ENCODE measurements around the gene UVRAG. TPM values are rescaled to one million over a fixed set of nuclear protein-coding genes. Genes with fewer than 3 reads are reported as not detected.

The UVRAG gene
- total RNA-seq, 1 donor from 2014 or later, result 27.6 TPM

DNA sequence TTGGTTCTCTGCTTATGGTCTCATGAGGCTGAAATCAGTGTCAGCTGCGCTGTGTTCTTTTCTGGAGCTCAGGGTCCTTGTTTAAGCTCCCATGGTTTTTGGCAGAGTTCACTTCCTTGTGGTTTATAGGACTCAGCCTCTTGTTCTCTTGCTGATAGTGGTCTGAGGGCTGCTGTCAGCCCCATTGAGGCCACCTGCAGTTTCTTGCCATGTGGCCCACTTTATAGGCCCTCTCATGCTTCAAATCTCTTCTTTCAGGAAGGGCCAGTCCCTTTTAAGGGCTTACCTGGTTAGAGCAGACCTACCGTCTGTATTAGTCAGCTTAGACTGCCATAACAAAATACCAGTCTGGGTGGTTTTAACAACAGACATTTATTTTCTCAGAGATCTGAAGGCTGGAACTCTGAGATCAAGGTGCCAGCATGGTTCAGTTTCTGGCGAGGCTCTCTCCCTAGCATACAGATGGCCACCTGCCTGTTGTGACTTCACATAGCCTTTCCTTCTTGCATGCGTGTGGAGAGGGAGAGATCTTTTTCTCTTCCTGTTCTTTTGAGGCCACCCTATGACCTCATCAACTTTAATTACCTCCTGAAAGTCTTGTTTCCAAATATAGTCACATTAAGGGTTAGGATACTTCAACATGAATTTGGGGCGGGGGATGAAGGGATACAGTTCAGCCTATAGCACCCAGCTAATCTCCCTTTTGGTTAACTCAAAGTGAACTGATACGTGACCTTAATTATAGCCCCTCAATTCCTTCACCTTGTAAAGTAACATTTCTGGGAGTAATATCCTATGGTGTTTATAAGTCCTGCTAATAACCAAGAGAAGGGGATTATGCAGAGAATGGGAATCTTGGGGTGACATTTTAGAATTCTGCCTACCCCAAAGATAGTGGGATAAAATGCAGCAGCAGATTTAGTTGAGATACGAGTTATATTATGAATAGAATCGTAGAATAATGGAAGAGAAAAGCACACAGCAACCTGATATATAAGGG is 131.8 kb downstream of the UVRAG start:
- Mint-ChIP-seq H3K9me3 (no peaks in the 10 kb centered on the region), H3K36me3 (no peaks in the 10 kb centered on the region), H3K27ac (peak overlapping the region; percentile 66), H3K4me1 (peaks cover 19% of the 10 kb centered on the region), H3K4me3 (no peak overlapping the region), H3K27me3 (ENCODE audit: low read depth) (no peaks in the 10 kb centered on the region)
- TF ChIP-seq, protein P1, sequence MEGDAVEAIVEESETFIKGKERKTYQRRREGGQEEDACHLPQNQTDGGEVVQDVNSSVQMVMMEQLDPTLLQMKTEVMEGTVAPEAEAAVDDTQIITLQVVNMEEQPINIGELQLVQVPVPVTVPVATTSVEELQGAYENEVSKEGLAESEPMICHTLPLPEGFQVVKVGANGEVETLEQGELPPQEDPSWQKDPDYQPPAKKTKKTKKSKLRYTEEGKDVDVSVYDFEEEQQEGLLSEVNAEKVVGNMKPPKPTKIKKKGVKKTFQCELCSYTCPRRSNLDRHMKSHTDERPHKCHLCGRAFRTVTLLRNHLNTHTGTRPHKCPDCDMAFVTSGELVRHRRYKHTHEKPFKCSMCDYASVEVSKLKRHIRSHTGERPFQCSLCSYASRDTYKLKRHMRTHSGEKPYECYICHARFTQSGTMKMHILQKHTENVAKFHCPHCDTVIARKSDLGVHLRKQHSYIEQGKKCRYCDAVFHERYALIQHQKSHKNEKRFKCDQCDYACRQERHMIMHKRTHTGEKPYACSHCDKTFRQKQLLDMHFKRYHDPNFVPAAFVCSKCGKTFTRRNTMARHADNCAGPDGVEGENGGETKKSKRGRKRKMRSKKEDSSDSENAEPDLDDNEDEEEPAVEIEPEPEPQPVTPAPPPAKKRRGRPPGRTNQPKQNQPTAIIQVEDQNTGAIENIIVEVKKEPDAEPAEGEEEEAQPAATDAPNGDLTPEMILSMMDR (IDR thresholded peaks at IDR 0.05; ENCODE audit: unreplicated experiment), result no peak
- no peak for DNase-seq (ENCODE audit: low spot score in 2 of 2, unreplicated experiment in 2 of 2)

DNA sequence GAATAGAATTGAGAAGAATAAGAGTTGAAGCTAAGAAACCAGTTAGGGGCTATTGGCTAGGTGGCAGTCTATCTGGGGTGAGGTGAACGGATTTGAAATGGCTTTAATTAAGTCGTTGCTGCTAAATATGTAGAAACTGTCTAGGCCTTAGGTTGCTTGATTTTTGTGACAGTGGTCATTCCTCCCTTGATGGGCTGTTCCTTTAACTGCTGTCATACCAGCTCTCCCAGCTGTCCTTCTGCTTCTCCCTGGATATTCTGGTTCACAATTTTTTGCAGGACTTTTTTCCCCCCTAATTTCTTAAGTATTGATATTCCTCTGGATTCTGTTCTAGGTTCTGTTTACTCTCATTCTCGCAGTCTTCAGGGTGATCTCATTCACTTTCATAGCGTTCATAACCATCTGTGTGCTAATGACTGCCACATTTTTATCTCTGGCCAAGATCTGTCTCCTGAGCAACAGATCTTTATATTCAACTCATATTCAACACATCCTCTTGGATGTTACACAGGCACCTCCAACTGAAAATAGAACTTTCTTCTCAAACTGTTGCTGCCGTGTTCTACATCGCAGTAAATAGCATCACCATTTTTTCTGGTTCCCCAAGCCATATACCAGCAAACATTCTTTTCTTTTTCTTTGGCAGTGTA is 134.1 kb downstream of the UVRAG start:
- H3K36me3 Mint-ChIP-seq, result no peaks in the 10 kb centered on the region
- peaks cover 4% of the 10 kb centered on the region for H3K9me3 Mint-ChIP-seq
- TF ChIP-seq, protein P1 (IDR thresholded peaks at IDR 0.05; ENCODE audit: unreplicated experiment), result no peak

DNA sequence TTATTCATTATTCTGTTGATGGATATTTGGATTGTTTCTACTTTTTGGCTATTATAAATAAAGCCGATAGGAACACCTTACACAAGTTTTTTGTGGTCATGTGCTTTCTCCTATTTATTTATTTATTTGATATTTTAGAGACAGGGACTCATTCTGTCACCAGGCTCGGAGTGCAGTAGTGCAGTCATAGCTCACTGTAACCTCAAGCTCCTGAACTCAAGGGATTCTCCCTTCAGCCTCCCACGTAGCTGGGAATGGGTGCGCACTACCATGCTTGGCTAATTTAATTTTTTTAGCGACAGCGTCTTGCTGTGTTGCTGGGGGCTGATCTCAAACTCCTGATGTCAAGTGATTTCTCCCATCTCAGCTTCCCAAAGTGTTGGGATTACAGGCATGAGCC is 135.1 kb downstream of the UVRAG start:
- no peak overlapping the region for H3K4me3 Mint-ChIP-seq
- no peak for DNase-seq (ENCODE audit: low spot score in 2 of 2, unreplicated experiment in 2 of 2)
- H3K9me3 Mint-ChIP-seq, result peaks cover 4% of the 10 kb centered on the region
- peaks cover 42% of the 10 kb centered on the region for H3K4me1 Mint-ChIP-seq
- H3K27ac Mint-ChIP-seq, result no peak overlapping the region
- H3K36me3 Mint-ChIP-seq, result no peaks in the 10 kb centered on the region
- TF ChIP-seq, protein P1 (IDR thresholded peaks at IDR 0.05; ENCODE audit: unreplicated experiment), result no peak
- H3K27me3 Mint-ChIP-seq (ENCODE audit: low read depth), result no peaks in the 10 kb centered on the region

More for the DNA sequence above, 134.1 kb downstream of the UVRAG start:
- Mint-ChIP-seq H3K27ac (no peak overlapping the region), H3K4me3 (no peak overlapping the region), H3K27me3 (ENCODE audit: low read depth) (no peaks in the 10 kb centered on the region), H3K4me1 (peaks cover 32% of the 10 kb centered on the region)
- DNase-seq (ENCODE audit: low spot score in 2 of 2, unreplicated experiment in 2 of 2), result no peak

DNA sequence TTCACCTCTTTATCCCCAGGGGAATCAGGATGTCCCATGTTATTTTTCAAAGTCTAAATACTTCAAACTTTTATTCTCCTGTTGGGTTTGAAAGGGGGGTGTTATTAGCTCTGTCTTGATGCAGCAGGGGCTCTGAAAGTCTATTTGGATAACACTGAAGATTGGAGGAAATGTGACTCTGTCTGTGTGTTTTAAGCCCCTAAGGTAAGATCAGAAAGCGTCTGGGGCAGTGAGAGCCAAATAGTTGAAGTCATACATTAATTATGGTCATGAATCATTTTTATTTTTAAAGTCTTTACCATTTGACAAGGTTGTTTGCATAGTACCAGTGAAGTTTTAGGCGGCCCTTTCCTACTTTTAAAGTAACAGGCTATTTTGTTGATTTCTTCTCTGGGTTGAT is 139.0 kb downstream of the UVRAG start:
- Mint-ChIP-seq H3K27ac (peak overlapping the region; percentile 69), H3K9me3 (peaks cover 14% of the 10 kb centered on the region), H3K27me3 (ENCODE audit: low read depth) (no peaks in the 10 kb centered on the region), H3K4me3 (no peak overlapping the region), H3K36me3 (peaks cover 5% of the 10 kb centered on the region), H3K4me1 (peaks cover 32% of the 10 kb centered on the region)
- TF ChIP-seq, protein P1 (IDR thresholded peaks at IDR 0.05; ENCODE audit: unreplicated experiment), result no peak
- no peak for DNase-seq (ENCODE audit: low spot score in 2 of 2, unreplicated experiment in 2 of 2)

DNA sequence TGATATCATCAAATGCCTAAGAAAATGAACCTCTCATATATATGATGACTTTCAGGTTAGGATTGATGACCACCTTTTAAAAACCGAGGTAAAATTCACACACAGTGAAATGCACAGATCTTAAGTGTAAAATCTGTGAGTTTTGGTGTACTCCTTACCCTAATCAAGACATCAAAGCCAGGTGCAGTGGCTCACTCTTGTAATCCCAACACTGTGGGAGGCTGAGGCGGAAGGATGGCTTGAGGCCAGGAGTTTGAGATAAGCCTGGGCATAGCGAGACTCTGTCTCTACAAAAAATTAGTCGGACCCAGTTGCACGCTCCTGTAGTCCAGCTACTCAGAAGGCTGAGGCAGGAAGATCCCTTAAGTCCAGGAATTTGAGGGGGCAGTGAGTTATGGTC is 140.4 kb downstream of the UVRAG start:
- DNase-seq (ENCODE audit: low spot score in 2 of 2, unreplicated experiment in 2 of 2), result no peak
- peaks cover 32% of the 10 kb centered on the region for H3K4me1 Mint-ChIP-seq
- no peak overlapping the region for H3K4me3 Mint-ChIP-seq
- peaks cover 11% of the 10 kb centered on the region for H3K36me3 Mint-ChIP-seq
- TF ChIP-seq, protein P1 (IDR thresholded peaks at IDR 0.05; ENCODE audit: unreplicated experiment), result no peak
- no peaks in the 10 kb centered on the region for H3K27me3 Mint-ChIP-seq (ENCODE audit: low read depth)
- peaks cover 18% of the 10 kb centered on the region for H3K9me3 Mint-ChIP-seq
- H3K27ac Mint-ChIP-seq, result peak overlapping the region; percentile 69

Measured in mesothelial cell of epicardium (in vitro differentiated cells).